Measurements from ENCODE around the gene PIGX.
"Not testable (repeated sequence)": the region's sequence is repeated elsewhere in the genome, so short reads cannot be mapped to it uniquely, and the experiment has no call there.

PIGX gene

GRCh38 chr3:196699749-196700148 lies 12.4 kb upstream of the PIGX start:
- Histone ChIP-seq H3K36me3 (no peaks in the 10 kb centered on the region), H4K20me1 (no peaks in the 10 kb centered on the region), H3K9ac (no peak overlapping the region), H3K27ac (no peak overlapping the region), H3K4me3 (no peak overlapping the region), H3K4me1 (peaks cover 10% of the 10 kb centered on the region), H3K4me2 (no peak overlapping the region), H3K27me3 (no peaks in the 10 kb centered on the region), H3K9me3 (no peaks in the 10 kb centered on the region)
- no peak for TF ChIP-seq Cebpa-rat (IDR thresholded peaks at IDR 0.05)

GRCh38 chr3:196700801-196701200 lies 11.4 kb upstream of the PIGX start:
- TF ChIP-seq Cebpa-rat (IDR thresholded peaks at IDR 0.05), result no peak
- Histone ChIP-seq H3K27ac (no peak overlapping the region), H3K4me3 (no peak overlapping the region)

GRCh38 chr3:196706327-196706726 lies 5.8 kb upstream of the PIGX start:
- TF ChIP-seq Cebpa-rat (IDR thresholded peaks at IDR 0.05), result no peak; the same call in 1 of the 2 replicates

More at GRCh38 chr3:196700801-196701200, 11.4 kb upstream of the PIGX start:
- H4K20me1 ChIP-seq, result no peaks in the 10 kb centered on the region
- peaks cover 10% of the 10 kb centered on the region for H3K4me1 ChIP-seq
- H3K4me2 ChIP-seq, result no peak overlapping the region
- no peaks in the 10 kb centered on the region for H3K27me3 ChIP-seq
- no peaks in the 10 kb centered on the region for H3K9me3 ChIP-seq
- H3K9ac ChIP-seq, result no peak overlapping the region
- H3K36me3 ChIP-seq, result no peaks in the 10 kb centered on the region

GRCh38 chr3:196706731-196707130 lies 5.4 kb upstream of the PIGX start:
- Histone ChIP-seq H3K36me3 (no peaks in the 10 kb centered on the region), H4K20me1 (no peaks in the 10 kb centered on the region), H3K9ac (no peak overlapping the region), H3K4me1 (peaks cover 10% of the 10 kb centered on the region), H3K9me3 (no peaks in the 10 kb centered on the region), H3K4me2 (no peak overlapping the region), H3K27ac (no peak overlapping the region), H3K27me3 (no peaks in the 10 kb centered on the region), H3K4me3 (no peak overlapping the region)
- TF ChIP-seq Cebpa-rat (IDR thresholded peaks at IDR 0.05), result no peak

More at GRCh38 chr3:196706327-196706726, 5.8 kb upstream of the PIGX start:
- Histone ChIP-seq H3K9me3 (no peaks in the 10 kb centered on the region), H3K4me3 (no peak overlapping the region), H3K4me1 (peaks cover 6% of the 10 kb centered on the region), H3K36me3 (no peaks in the 10 kb centered on the region), H3K27ac (no peak overlapping the region), H4K20me1 (no peaks in the 10 kb centered on the region), H3K9ac (no peak overlapping the region), H3K4me2 (no peak overlapping the region), H3K27me3 (no peaks in the 10 kb centered on the region)

GRCh38 chr3:196707566-196707965 lies 4.6 kb upstream of the PIGX start:
- Histone ChIP-seq H4K20me1 (no peaks in the 10 kb centered on the region), H3K27me3 (no peaks in the 10 kb centered on the region), H3K27ac (no peak overlapping the region), H3K4me3 (no peak overlapping the region), H3K9me3 (no peaks in the 10 kb centered on the region), H3K36me3 (no peaks in the 10 kb centered on the region), H3K4me1 (peaks cover 10% of the 10 kb centered on the region), H3K9ac (no peak overlapping the region), H3K4me2 (no peak overlapping the region)
- TF ChIP-seq Cebpa-rat (IDR thresholded peaks at IDR 0.05), result no peak

GRCh38 chr3:196708467-196708866 lies 3.7 kb upstream of the PIGX start:
- no peaks in the 10 kb centered on the region for H3K36me3 ChIP-seq
- H3K9ac ChIP-seq, result no peak overlapping the region
- H3K27me3 ChIP-seq, result no peaks in the 10 kb centered on the region
- H3K4me2 ChIP-seq, result no peak overlapping the region
- peaks cover 16% of the 10 kb centered on the region for H3K4me1 ChIP-seq
- no peak for TF ChIP-seq Cebpa-rat (IDR thresholded peaks at IDR 0.05)
- no peaks in the 10 kb centered on the region for H3K9me3 ChIP-seq
- no peak overlapping the region for H3K27ac ChIP-seq
- H4K20me1 ChIP-seq, result no peaks in the 10 kb centered on the region
- no peak overlapping the region for H3K4me3 ChIP-seq

- no peak for TF ChIP-seq Cebpa-rat (IDR thresholded peaks at IDR 0.05)
- peak overlapping the region; percentile 87 for H3K27ac ChIP-seq
These were observed 587 bp downstream of the PIGX start for GRCh38 chr3:196712514-196713413.

GRCh38 chr3:196717162-196717561 lies 5.0 kb downstream of the PIGX start:
- not testable (repeated sequence) for H3K27me3 ChIP-seq, H3K4me3 ChIP-seq, H3K27ac ChIP-seq, H3K9ac ChIP-seq, H4K20me1 ChIP-seq, H3K4me2 ChIP-seq
- Histone ChIP-seq H3K9me3 (peaks cover 20% of the 10 kb centered on the region), H3K4me1 (peaks cover 12% of the 10 kb centered on the region), H3K36me3 (peaks cover 42% of the 10 kb centered on the region)

More at GRCh38 chr3:196712514-196713413, 587 bp downstream of the PIGX start:
- Histone ChIP-seq H3K27me3 (no peaks in the 10 kb centered on the region), H3K9ac (peak overlapping the region; percentile 88), H3K4me2 (peak overlapping the region; percentile 88), H3K4me1 (peaks cover 22% of the 10 kb centered on the region), H4K20me1 (no peaks in the 10 kb centered on the region), H3K9me3 (no peaks in the 10 kb centered on the region), H3K4me3 (peak overlapping the region; percentile 85), H3K36me3 (peaks cover 13% of the 10 kb centered on the region; the same call in 1 of the 2 replicates)

- Histone ChIP-seq H4K20me1 (no peaks in the 10 kb centered on the region), H3K4me3 (no peak overlapping the region), H3K9ac (no peak overlapping the region), H3K27ac (no peak overlapping the region), H3K4me1 (no peaks in the 10 kb centered on the region), H3K36me3 (peaks cover 62% of the 10 kb centered on the region), H3K4me2 (no peak overlapping the region), H3K27me3 (no peaks in the 10 kb centered on the region), H3K9me3 (peaks cover 20% of the 10 kb centered on the region)
- TF ChIP-seq Cebpa-rat (IDR thresholded peaks at IDR 0.05), result no peak
These were observed 8.9 kb downstream of the PIGX start for GRCh38 chr3:196721097-196721496.

All from BLaER1 (cell line).